GM12878 (cell line): Measurements from ENCODE around the gene YAP1. TPM values are rescaled to one million over a fixed set of nuclear protein-coding genes. Genes with fewer than 3 reads are reported as not detected.

Experiments used
- ATAC-seq: fragments of 200-7000 bp; cut with Tn5 transposase; 3 replicates; pipeline ENCODE4 v1.9.1; 2020; ENCODE audit warnings: mild to moderate bottlenecking, moderate library complexity
- BruUV-seq: library from RNA; stranded (reverse); fragments of 400-500 nt; replicated peaks from 2 replicates; lab custom pipeline; 2021; lab: Mats Ljungman, UMichigan
- CTCF ChIA-PET: fragments of 300-600 bp; sonication (Branson Sonifier 250); formaldehyde crosslinking; extraction: SDS; loops from one replicate; lab custom pipeline; 2021; ENCODE audit warnings: inconsistent platforms; lab: Yijun Ruan, JAX
- POLR2A ChIA-PET: fragments of 350-600 bp; formaldehyde crosslinking; extraction: SDS; loops from one replicate; lab custom pipeline; 2021; ENCODE audit warnings: inconsistent platforms; lab: Charles Lee
- RAD21 ChIA-PET: fragments of 300-600 bp; sonication (Branson Sonifier 250); formaldehyde crosslinking; loops from one replicate; lab custom pipeline; 2023; ENCODE audit warnings: antibody characterized with exemption; ENCODE audit not compliant: unreplicated experiment; lab: Charles Lee
- SMC1A ChIA-PET: fragments of 300-600 bp; sonication (Branson Sonifier 250); formaldehyde crosslinking; loops from one replicate; lab custom pipeline; 2023; ENCODE audit not compliant: unreplicated experiment, uncharacterized antibody; lab: Charles Lee
- DNase-seq: peaks from one replicate; pipeline ENCODE4 v3.0.0-alpha.2; 2011; ENCODE audit warnings: low read depth, low spot score
- FAIRE-seq: peaks from 3 replicates; lab custom pipeline; 2011; peaks lifted over from hg19 to GRCh38; lab: Jason Lieb, UNC
- H2AFZ ChIP-seq: 2 replicates; pipeline ENCODE4 v1.6.0; 2011; ENCODE audit warnings: low read depth, low read length, control low read depth; ENCODE audit not compliant: control insufficient read depth
- H3K27ac ChIP-seq: 2 replicates; pipeline ENCODE4 v1.5.1; 2011; ENCODE audit warnings: control low read depth; ENCODE audit not compliant: control insufficient read depth, insufficient read depth
- H3K27me3 ChIP-seq, 2 experiments: replicated peaks in 1 of 2; 2 replicates each; pipeline versions ENCODE4 v1.6.0 to v1.6.1; 2011; ENCODE audit warnings: low read length in 1 of 2; ENCODE audit not compliant: control insufficient read depth in 2 of 2, insufficient read depth in 2 of 2
- H3K36me3 ChIP-seq, 2 experiments: 2 replicates each; pipeline ENCODE4 v1.5.1; 2011; ENCODE audit warnings: low read length in 1 of 2; ENCODE audit not compliant: control insufficient read depth in 2 of 2, insufficient read depth in 2 of 2
- H3K4me1 ChIP-seq: 2 replicates; pipeline ENCODE4 v1.6.1; 2011; ENCODE audit warnings: mild to moderate bottlenecking, low read length, moderate library complexity, mixed read lengths; ENCODE audit not compliant: control insufficient read depth, insufficient read depth
- H3K4me2 ChIP-seq: 2 replicates; pipeline ENCODE4 v1.6.0; 2011; ENCODE audit warnings: control low read depth; ENCODE audit not compliant: control insufficient read depth, insufficient read depth
- H3K4me3 ChIP-seq: fragments of 200-600 bp; sonication (generic); 2 replicates; pipeline ENCODE4 v1.5.1; 2016
- H3K79me2 ChIP-seq: 2 replicates; pipeline ENCODE4 v1.6.0; 2011; ENCODE audit warnings: low read length; ENCODE audit not compliant: control insufficient read depth, insufficient read depth
- H3K9ac ChIP-seq: 2 replicates; pipeline ENCODE4 v1.8.0; 2011; ENCODE audit warnings: low read length, control low read depth, mixed read lengths; ENCODE audit not compliant: control insufficient read depth, insufficient read depth
- H3K9me3 ChIP-seq: replicated peaks from 3 replicates; pipeline ENCODE4 v1.5.1; 2011; ENCODE audit warnings: mild to moderate bottlenecking, low read length; ENCODE audit not compliant: control insufficient read depth, insufficient read depth
- H4K20me1 ChIP-seq: 2 replicates; pipeline ENCODE4 v1.6.0; 2011; ENCODE audit not compliant: control insufficient read depth, insufficient read depth
- JUNB ChIP-seq: IDR thresholded peaks from 2 replicates; pipeline ENCODE4 v1.6.1; 2016; ENCODE audit warnings: antibody characterized with exemption, mild to moderate bottlenecking
- NBN ChIP-seq: fragments of 450-650 bp; IDR thresholded peaks from 2 replicates; pipeline ENCODE4 v1.6.1; 2016
- POU2F2 ChIP-seq: IDR thresholded peaks from 3 replicates; pipeline ENCODE4 v1.6.1; 2011; ENCODE audit warnings: low read depth, mild to moderate bottlenecking, low read length, borderline replicate concordance
- RFX5 ChIP-seq: IDR thresholded peaks from 2 replicates; pipeline ENCODE4 v1.6.1; 2011; ENCODE audit warnings: low read depth, low read length, improper control_type of control experiment
- SUZ12 ChIP-seq: fragments of 200-600 bp; sonication (generic); IDR thresholded peaks from one replicate; pipeline ENCODE4 v1.6.1; 2018; ENCODE audit warnings: antibody characterized with exemption, mild to moderate bottlenecking; ENCODE audit not compliant: unreplicated experiment
- TARDBP ChIP-seq: IDR thresholded peaks from 2 replicates; pipeline ENCODE4 v1.6.1; 2016; ENCODE audit warnings: borderline replicate concordance
- WGBS: methylation state at CpG from one replicate; pipeline ENCODE4 v1.1.6; 2016; ENCODE audit warnings: low lambda C conversion rate; ENCODE audit not compliant: insufficient replicate concordance, insufficient coverage; ENCODE audit errors: missing lambda C conversion rate; 5-methylcytosine and 5-hydroxymethylcytosine counted together
- in situ Hi-C: fragments of 300-500 bp; cut with MboI; formaldehyde crosslinking; loops from 9 replicates; pipeline ENCODE4 v1.14.3; 2018; ENCODE audit warnings: mixed read lengths
- intact Hi-C: fragments of 100-400 bp; cut with micrococcal nuclease; formaldehyde crosslinking; loops from one replicate; pipeline ENCODE4 v1.14.2; 2022; ENCODE audit not compliant: unreplicated experiment
- polyA plus RNA-seq, 11 experiments: library from polyadenylated mRNA; depleted of rRNA in 4 of 11; unstranded in 6 of 11; stranded (reverse) in 5 of 11; fragments of >200 nt; fragmentation: Nextera tagmentation in 4 of 11; fragmentation: Illumina TruSeq in 1 of 11; extraction: Ambion mirVana in 4 of 11; extraction: Trizol in 1 of 11; gene quantifications; 1 replicate in 1 of 11; 2 replicates in 10 of 11; pipeline versions ENCODE4 v1.2.1 to v1.2.3, GENCODE V29; 2011 to 2016; ENCODE audit warnings: inconsistent platforms in 2 of 11, missing spikeins in 2 of 11, low read depth in 1 of 11
- total RNA-seq, 4 experiments: library from RNA; depleted of rRNA in 3 of 4; stranded (reverse); fragments of >200 nt in 3 of 4; fragmentation: Illumina TruSeq in 1 of 4; extraction: Trizol in 1 of 4; gene quantifications; 2 replicates each; pipeline versions ENCODE4 v1.2.1 to v1.2.3, GENCODE V29; 2013 to 2021
- TF ChIP-seq, protein P1 (sequence below): IDR thresholded peaks from 2 replicates; pipeline ENCODE4 v1.6.1; 2012; ENCODE audit warnings: mild to moderate bottlenecking, low read depth, low read length

Gene YAP1
- total and polyA plus RNA-seq, 10 of the 15 experiments (the other 5 are each of a cell fraction or from before 2014, with no cell fraction given) = 0.03 to 0.33 (median 0.10) TPM; not detected in 6

- TF ChIP-seq SUZ12 (no peak), NBN (no peak), TARDBP (no peak), POU2F2 (no peak), RFX5 (no peak), JUNB (no peak)
- TF ChIP-seq, protein P1, sequence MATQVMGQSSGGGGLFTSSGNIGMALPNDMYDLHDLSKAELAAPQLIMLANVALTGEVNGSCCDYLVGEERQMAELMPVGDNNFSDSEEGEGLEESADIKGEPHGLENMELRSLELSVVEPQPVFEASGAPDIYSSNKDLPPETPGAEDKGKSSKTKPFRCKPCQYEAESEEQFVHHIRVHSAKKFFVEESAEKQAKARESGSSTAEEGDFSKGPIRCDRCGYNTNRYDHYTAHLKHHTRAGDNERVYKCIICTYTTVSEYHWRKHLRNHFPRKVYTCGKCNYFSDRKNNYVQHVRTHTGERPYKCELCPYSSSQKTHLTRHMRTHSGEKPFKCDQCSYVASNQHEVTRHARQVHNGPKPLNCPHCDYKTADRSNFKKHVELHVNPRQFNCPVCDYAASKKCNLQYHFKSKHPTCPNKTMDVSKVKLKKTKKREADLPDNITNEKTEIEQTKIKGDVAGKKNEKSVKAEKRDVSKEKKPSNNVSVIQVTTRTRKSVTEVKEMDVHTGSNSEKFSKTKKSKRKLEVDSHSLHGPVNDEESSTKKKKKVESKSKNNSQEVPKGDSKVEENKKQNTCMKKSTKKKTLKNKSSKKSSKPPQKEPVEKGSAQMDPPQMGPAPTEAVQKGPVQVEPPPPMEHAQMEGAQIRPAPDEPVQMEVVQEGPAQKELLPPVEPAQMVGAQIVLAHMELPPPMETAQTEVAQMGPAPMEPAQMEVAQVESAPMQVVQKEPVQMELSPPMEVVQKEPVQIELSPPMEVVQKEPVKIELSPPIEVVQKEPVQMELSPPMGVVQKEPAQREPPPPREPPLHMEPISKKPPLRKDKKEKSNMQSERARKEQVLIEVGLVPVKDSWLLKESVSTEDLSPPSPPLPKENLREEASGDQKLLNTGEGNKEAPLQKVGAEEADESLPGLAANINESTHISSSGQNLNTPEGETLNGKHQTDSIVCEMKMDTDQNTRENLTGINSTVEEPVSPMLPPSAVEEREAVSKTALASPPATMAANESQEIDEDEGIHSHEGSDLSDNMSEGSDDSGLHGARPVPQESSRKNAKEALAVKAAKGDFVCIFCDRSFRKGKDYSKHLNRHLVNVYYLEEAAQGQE = no peak
- intact Hi-C loops = no loop called here
- Histone ChIP-seq H4K20me1 (no peaks in the 10 kb centered on the region), H3K36me3 (no peaks in the 10 kb centered on the region), H2AFZ (no peak overlapping the region), H3K4me3 (no peak overlapping the region), H3K9me3 (no peaks in the 10 kb centered on the region), H3K4me1 (no peaks in the 10 kb centered on the region), H3K4me2 (no peak overlapping the region), H3K79me2 (no peaks in the 10 kb centered on the region), H3K9ac (no peak overlapping the region), H3K27ac (no peak overlapping the region), H3K27me3 (no peaks in the 10 kb centered on the region)
- FAIRE-seq = no peak
- ChIA-PET CTCF (no interaction called here), RAD21 (no interaction called here), SMC1A (interaction anchor here (1.6 kb wide), 1 partner anchor 46 kb away, joined by 3 read pairs; no protein-coding TSS in a partner anchor), POLR2A (no interaction called here)
- DNase-seq = no peak
- 41% methylated on average over 6 of the region's 6 CpGs for WGBS
- no TSS peak for BruUV-seq
- in situ Hi-C loops = no loop called here
- no peak for ATAC-seq
Observed at GRCh38 chr11:102166175-102167064, 56.2 kb downstream of the YAP1 start.
